ENCODE results near the gene THOC6. TPM values are rescaled to one million over a fixed set of nuclear protein-coding genes. Genes with fewer than 3 reads are reported as not detected.
A peak's percentile ranks its signal among the peaks of the same experiment; 100 is the strongest.

THOC6 gene
- total RNA-seq, 4 donors from 2014 or later = 15.7 to 33.9 (median 26.7) TPM

DNA sequence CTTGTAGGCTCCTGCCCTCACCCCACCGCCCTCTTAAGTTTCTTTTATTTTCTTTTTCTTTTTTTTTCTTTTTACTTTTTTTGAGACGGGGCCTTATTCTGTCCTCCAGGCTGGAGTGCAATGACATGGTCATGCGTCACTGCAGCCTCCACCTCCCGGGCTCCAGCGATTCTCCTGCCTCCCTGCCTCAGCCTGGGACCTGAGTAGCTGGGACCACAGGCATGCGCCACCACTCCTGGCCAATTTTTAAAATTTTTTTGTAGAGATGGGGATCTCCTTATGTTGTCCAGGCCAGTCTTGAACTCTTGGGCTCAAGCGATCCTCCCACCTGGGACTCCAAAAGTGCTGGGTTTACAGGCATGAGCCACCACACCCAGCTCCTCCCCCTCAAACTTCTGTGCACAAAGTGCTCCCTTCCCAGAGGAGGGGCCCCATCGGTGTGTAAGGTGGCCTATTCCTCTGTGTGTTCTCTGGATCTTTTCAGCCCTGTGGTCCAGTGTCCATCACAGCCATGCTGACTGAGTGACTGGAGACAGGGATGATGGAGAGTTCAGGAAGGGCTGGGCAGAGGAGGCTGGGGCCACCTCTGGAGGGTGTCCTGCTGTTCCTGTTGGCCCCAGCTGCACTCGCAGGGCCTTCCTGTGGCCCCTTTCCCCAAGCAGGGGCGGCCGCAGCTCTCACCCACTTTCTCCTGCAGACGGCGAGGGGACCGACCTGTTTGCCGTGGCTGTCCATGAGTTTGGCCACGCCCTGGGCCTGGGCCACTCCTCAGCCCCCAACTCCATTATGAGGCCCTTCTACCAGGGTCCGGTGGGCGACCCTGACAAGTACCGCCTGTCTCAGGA, 32.7 kb downstream of the THOC6 start:
- no peak for DNase-seq (ENCODE audit: low spot score)
- TF ChIP-seq, protein P1, sequence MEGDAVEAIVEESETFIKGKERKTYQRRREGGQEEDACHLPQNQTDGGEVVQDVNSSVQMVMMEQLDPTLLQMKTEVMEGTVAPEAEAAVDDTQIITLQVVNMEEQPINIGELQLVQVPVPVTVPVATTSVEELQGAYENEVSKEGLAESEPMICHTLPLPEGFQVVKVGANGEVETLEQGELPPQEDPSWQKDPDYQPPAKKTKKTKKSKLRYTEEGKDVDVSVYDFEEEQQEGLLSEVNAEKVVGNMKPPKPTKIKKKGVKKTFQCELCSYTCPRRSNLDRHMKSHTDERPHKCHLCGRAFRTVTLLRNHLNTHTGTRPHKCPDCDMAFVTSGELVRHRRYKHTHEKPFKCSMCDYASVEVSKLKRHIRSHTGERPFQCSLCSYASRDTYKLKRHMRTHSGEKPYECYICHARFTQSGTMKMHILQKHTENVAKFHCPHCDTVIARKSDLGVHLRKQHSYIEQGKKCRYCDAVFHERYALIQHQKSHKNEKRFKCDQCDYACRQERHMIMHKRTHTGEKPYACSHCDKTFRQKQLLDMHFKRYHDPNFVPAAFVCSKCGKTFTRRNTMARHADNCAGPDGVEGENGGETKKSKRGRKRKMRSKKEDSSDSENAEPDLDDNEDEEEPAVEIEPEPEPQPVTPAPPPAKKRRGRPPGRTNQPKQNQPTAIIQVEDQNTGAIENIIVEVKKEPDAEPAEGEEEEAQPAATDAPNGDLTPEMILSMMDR (IDR thresholded peaks at IDR 0.05) = no peak
- no peak for ATAC-seq (ENCODE audit: low FRiP score)

GRCh38 chr16:3057181-3058138, 33.6 kb downstream of the THOC6 start:
- TF ChIP-seq, protein P1 (IDR thresholded peaks at IDR 0.05) = no peak
- ATAC-seq (ENCODE audit: low FRiP score) (no peak), DNase-seq (ENCODE audit: low spot score) (no peak)

DNA sequence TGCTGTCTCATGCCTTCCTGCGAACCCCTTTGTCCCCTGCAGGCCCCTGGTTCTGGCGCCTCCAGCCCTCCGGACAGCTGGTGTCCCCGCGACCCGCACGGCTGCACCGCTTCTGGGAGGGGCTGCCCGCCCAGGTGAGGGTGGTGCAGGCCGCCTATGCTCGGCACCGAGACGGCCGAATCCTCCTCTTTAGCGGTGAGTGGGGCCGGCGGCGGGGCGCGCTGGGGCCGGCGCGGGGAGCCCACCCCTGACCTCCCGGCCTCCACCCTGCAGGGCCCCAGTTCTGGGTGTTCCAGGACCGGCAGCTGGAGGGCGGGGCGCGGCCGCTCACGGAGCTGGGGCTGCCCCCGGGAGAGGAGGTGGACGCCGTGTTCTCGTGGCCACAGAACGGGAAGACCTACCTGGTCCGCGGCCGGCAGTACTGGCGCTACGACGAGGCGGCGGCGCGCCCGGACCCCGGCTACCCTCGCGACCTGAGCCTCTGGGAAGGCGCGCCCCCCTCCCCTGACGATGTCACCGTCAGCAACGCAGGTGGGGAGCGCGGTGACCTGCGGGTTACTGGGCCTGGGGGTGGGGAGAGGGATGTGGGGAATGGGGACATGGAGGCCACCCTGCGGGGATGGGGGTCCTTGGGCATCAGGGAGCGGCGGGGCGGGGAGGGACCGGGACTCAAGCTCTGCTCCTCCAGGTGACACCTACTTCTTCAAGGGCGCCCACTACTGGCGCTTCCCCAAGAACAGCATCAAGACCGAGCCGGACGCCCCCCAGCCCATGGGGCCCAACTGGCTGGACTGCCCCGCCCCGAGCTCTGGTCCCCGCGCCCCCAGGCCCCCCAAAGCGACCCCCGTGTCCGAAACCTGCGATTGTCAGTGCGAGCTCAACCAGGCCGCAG, 34.5 kb downstream of the THOC6 start:
- peak; percentile 16 for ATAC-seq (ENCODE audit: low FRiP score)
- no peak for DNase-seq (ENCODE audit: low spot score)
- TF ChIP-seq, protein P1 (IDR thresholded peaks at IDR 0.05) = no peak

- DNase-seq (ENCODE audit: low spot score) (peak; percentile 42), ATAC-seq (ENCODE audit: low FRiP score) (peak; percentile 91)
- TF ChIP-seq, protein P1 (IDR thresholded peaks at IDR 0.05) = peak in 2 of 3 donors; percentile 86 to 97
Measured at GRCh38 chr16:3059041-3059722, 35.3 kb downstream of the THOC6 start.

DNA sequence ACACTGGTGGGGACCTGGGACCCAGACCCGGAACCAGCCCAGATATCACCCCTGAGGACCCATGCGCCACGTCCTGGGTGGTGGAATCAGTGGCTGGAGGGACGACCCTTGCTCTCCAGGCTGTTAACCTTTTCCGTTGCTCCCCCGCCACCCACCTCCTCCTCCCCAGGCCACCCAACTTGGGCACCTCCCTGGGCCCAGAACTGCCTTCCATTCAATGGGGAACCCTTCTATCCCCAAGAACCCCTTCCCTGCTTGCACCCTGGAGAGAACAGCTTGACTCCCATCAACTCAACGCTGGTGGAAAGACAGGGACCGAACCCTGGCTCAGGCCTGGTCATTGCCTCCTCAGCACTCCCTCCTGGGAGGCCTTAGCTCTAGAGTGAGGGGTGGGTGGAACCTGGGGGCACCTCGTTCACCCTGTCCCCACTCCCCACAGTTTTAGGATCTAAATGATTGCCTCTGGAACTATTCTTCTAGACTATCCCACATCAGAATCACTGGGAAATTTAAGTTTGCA, 35.9 kb downstream of the THOC6 start:
- DNase-seq (ENCODE audit: low spot score) = no peak
- TF ChIP-seq, protein P1 (IDR thresholded peaks at IDR 0.05) = no peak
- peak; percentile 5 for ATAC-seq (ENCODE audit: low FRiP score)
